NOMO-1 treated with DMSO at 0.1 percent for 48 hours (cell line): ENCODE results near the gene METTL8.

Experiments used
- DNase-seq: peaks from one replicate; lab custom pipeline; 2025; ENCODE audit not compliant: unreplicated experiment; lab: John Stamatoyannopoulos, UW

METTL8 gene

GRCh38 chr2:171433763-171434012 lies at the start of gene METTL8:
METTL8 (minus strand) TSS chr2:171433990; CDS start chr2:171392185, 41,805 bp downstream.
- DNase-seq: no peak

GRCh38 chr2:171482877-171483276 lies 49.1 kb upstream of the METTL8 start:
- DNase-seq: no peak

DNA sequence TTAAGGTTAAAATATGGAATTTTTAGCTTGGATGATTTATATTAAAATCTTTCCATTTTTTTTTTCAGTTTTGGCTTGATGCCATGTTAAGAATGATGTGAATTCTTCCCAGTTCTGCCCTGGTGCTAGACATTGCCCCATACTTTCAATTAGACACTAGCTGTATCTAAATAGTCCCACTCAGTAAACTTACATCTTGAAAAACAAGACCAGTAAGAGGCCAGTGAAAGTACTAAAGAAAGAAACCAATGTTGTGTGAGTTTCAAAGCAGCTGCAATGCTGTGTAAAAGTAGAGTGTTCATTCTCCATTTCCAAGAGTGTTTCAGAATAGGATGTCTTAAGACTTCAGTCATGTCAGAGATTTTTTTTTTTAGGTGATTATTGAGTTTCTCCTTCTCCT lies 48.5 kb upstream of the METTL8 start:
- DNase-seq: no peak

- DNase-seq: no peak
These were observed 47.1 kb upstream of the METTL8 start for GRCh38 chr2:171480908-171481307.

GRCh38 chr2:171479154-171479814 lies 45.5 kb upstream of the METTL8 start:
- no peak for DNase-seq

GRCh38 chr2:171478345-171478744 lies 44.6 kb upstream of the METTL8 start:
- no peak for DNase-seq

DNA sequence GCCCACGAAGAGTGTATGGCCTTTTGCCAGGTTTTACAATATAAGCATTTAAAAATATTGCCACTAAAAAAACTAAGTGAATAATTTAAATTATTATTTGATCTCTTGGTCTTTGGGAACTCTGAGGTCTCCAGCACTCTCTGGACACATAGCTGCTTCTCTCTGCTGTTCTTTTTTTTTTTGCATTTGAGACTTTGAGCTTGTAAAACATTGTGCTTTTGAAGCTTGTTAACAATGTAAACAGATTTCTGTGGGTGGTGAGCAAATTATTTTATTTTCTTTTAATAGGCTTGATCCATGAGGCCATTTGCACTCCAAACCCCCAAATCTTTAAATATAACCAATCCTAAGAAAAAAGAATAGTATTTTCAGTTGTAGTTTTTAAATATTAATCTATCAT lies 42.2 kb upstream of the METTL8 start:
- DNase-seq: no peak

DNA sequence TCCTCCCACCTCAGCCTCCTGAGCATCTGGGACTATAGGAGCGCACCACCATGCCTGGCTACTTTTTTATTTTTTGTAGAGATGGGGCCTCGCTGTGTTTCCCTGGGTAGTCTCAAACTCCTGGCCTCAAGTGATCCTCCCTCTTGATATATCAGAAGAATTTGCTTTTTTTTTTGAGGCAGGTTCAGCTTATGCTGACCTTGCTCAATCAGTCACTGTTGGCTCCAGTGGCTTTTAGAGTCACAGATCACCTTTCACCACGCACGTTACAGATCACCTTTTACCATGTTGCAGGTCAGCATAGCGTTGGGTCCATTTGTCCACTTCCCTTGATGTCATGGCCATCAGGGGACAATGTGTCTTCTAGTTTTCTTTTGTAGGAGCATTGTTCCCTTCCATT lies 36.3 kb upstream of the METTL8 start:
- DNase-seq: no peak

- no peak for DNase-seq
These were observed 35.4 kb upstream of the METTL8 start for GRCh38 chr2:171469176-171469575.

GRCh38 chr2:171460537-171460936 lies 26.7 kb upstream of the METTL8 start:
- no peak for DNase-seq

- no peak for DNase-seq
These were observed 25.7 kb upstream of the METTL8 start for GRCh38 chr2:171459498-171459897.

DNA sequence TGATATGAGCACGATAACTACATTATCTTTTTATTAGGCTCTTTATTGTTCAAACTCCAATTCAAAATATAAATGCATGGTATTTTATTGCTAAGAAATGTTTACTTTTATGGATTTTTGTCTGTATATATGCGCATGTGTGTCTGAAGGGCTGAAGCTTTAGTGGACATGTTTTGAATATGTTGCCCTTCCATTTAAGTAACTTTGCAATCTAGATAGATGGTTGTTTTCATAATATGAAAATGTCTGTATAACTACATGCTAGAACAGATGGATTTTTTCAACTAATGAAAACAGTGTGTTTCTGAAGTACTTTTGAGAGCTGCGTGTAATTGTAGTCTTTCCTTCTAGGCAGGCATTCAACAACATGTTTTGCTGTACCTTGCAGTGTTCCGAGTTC lies 19.0 kb upstream of the METTL8 start:
- DNase-seq: no peak

GRCh38 chr2:171451074-171451473 lies 17.3 kb upstream of the METTL8 start:
- DNase-seq: no peak

- DNase-seq: no peak
These were observed 13.9 kb upstream of the METTL8 start for GRCh38 chr2:171447675-171448074.

GRCh38 chr2:171441470-171441869 lies 7.7 kb upstream of the METTL8 start:
- DNase-seq: no peak

GRCh38 chr2:171436307-171436706 lies 2.5 kb upstream of the METTL8 start:
- DNase-seq: no peak

DNA sequence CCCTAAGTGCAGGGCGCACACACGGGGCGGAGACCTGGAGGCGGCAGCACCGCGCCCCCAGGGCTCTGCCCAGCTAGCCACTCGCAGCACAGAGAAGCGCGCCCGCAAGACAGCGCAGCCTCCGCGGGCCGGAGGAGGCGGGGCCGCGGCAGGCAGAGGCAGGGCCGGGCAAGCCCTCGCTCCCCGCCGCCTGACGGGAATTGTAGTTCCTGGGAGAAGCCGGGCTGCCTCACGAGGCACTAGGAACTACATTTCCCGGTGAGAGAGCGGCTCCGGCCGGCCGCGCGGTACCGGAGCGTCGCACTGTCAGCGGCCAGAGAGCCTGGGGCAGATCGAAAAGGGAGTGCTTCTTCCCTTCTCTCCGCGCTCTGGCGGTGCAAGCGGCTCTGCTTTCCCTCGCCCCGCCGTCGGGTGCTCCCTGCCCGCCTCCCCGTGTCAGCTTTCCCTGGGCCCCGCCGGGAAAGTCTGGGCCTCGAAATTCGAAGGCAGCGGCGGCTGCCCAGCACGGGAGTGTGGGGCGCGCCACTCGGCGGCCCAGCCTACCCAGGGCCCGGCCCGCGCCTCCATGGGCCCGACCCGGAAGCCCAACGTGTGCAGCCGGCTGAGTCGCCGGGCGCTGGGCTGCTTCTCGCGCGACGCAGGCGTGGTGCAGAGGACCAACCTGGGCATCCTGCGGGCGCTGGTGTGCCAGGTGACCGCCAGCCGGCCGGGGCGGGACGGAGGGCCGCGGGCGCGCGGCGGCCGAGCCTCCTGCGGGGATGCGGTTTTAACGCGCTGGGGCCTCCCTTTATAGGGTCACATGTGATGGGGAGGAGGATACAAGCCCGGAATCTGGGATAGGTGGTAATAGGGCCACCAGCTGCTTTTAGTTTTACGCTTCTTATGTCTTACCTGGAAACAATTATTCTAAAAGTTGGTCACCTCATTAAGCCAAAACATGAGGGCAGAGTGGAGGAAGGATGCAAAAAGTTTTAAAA lies 511 bp upstream of the METTL8 start, which contains the start of gene DCAF17:
TSS of gene DCAF17 (plus strand) at position 214 of the 977 bp plus-strand sequence. CDS start at position 566, 352 bp downstream.
- DNase-seq: peak; percentile 99

DNA sequence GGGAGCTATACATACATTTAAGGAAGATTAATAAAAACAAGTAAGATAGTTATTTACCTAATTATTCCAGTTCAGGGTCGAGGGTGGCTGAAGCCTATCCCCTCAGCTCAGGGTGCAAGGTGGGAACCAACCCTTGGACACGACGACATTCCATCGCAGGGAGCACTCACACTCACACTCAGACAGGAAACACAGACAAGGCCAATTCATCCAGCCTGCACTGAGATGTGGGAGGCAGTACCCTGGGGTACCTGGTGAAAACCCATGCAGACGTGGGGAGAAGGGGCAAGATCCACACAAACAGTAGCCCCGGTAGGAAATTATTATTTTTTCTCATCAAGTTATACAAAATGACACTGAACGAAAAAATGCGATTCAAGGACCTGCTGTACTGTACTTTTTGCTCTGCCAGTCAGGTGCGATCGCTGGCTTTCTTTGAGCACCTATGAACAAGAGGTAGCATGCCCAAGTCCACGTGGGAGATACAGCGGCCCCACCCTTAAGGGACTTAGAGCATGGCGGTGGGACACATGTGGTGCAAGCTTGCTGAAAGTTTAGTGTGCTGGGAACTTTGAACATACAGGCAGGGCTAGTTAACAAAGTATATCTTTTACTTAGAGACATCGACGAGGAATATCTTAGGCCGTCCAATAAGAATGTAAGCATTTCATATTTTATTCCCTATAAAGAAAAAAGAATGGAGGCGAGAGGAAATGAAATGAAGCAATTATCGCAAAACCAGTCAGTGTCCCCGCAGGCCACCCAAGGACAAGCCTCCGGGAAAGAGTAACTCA lies 624 bp downstream of the METTL8 start:
- DNase-seq: peak; percentile 39

GRCh38 chr2:171432206-171432968 lies 1.4 kb downstream of the METTL8 start:
- DNase-seq: no peak

GRCh38 chr2:171431677-171432167 lies 2.1 kb downstream of the METTL8 start:
- no peak for DNase-seq
